Parathyroid adenoma (tissue), 2 donors: ENCODE data around the gene VPS11.
A peak's percentile ranks its signal among the peaks of the same experiment; 100 is the strongest.

Experiments
- H2AFZ ChIP-seq: fragments of 300-600 bp; sonication (generic); one replicate; pipeline ENCODE4 v1.7.0; 2017; ENCODE audit warnings: antibody characterized with exemption, mild to moderate bottlenecking
- H3K27ac ChIP-seq: fragments of 300-600 bp; sonication (generic); one replicate; pipeline ENCODE4 v1.7.0; 2017
- H3K27me3 ChIP-seq: fragments of 300-600 bp; sonication (generic); one replicate; pipeline ENCODE4 v1.7.0; 2017; ENCODE audit warnings: low read length; ENCODE audit not compliant: control insufficient read depth, insufficient read depth
- H3K36me3 ChIP-seq: fragments of 300-600 bp; sonication (generic); one replicate; pipeline ENCODE4 v1.7.0; 2017; ENCODE audit warnings: low read length; ENCODE audit not compliant: control insufficient read depth, insufficient read depth
- H3K4me1 ChIP-seq: fragments of 300-600 bp; sonication (generic); one replicate; pipeline ENCODE4 v1.7.0; 2017; ENCODE audit warnings: control low read depth
- H3K4me2 ChIP-seq: fragments of 300-600 bp; sonication (generic); one replicate; pipeline ENCODE4 v1.7.0; 2017; ENCODE audit warnings: low read length
- H3K4me3 ChIP-seq: fragments of 300-600 bp; sonication (generic); one replicate; pipeline ENCODE4 v1.7.0; 2017; ENCODE audit warnings: low read depth, low read length
- H3K79me2 ChIP-seq: fragments of 300-600 bp; sonication (generic); one replicate; pipeline ENCODE4 v1.7.0; 2017; ENCODE audit warnings: control low read depth
- H3K9ac ChIP-seq: fragments of 300-600 bp; sonication (generic); one replicate; pipeline ENCODE4 v1.7.0; 2017; ENCODE audit warnings: mild to moderate bottlenecking
- H3K9me3 ChIP-seq: fragments of 300-600 bp; sonication (generic); one replicate; pipeline ENCODE4 v1.7.0; 2017; ENCODE audit warnings: low read length; ENCODE audit not compliant: control insufficient read depth
- TF ChIP-seq, protein P1 (sequence below): fragments of 300-600 bp; sonication (generic); IDR thresholded peaks from one replicate; pipeline ENCODE4 v1.7.0; 2017; ENCODE audit warnings: antibody characterized with exemption, mild to moderate bottlenecking
- donor health status: primary hyperparathyroidism.

Gene VPS11

GRCh38 chr11:119051440-119052162 lies 16.0 kb upstream of the VPS11 start:
- Histone ChIP-seq H3K4me1 (peaks cover 3% of the 10 kb centered on the region), H3K27me3 (no peaks in the 10 kb centered on the region), H3K9me3 (no peaks in the 10 kb centered on the region), H3K4me2 (no peak overlapping the region), H3K4me3 (no peak overlapping the region), H3K9ac (no peak overlapping the region), H3K79me2 (no peaks in the 10 kb centered on the region), H3K36me3 (no peaks in the 10 kb centered on the region), H3K27ac (no peak overlapping the region), H2AFZ (no peak overlapping the region)
- TF ChIP-seq, protein P1, sequence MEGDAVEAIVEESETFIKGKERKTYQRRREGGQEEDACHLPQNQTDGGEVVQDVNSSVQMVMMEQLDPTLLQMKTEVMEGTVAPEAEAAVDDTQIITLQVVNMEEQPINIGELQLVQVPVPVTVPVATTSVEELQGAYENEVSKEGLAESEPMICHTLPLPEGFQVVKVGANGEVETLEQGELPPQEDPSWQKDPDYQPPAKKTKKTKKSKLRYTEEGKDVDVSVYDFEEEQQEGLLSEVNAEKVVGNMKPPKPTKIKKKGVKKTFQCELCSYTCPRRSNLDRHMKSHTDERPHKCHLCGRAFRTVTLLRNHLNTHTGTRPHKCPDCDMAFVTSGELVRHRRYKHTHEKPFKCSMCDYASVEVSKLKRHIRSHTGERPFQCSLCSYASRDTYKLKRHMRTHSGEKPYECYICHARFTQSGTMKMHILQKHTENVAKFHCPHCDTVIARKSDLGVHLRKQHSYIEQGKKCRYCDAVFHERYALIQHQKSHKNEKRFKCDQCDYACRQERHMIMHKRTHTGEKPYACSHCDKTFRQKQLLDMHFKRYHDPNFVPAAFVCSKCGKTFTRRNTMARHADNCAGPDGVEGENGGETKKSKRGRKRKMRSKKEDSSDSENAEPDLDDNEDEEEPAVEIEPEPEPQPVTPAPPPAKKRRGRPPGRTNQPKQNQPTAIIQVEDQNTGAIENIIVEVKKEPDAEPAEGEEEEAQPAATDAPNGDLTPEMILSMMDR, result no peak

GRCh38 chr11:119052163-119052814 lies 15.3 kb upstream of the VPS11 start:
- no peaks in the 10 kb centered on the region for H3K36me3 ChIP-seq
- H3K9ac ChIP-seq, result no peak overlapping the region
- H3K4me2 ChIP-seq, result no peak overlapping the region
- no peaks in the 10 kb centered on the region for H3K79me2 ChIP-seq
- no peak overlapping the region for H3K4me3 ChIP-seq
- TF ChIP-seq, protein P1, result no peak
- no peaks in the 10 kb centered on the region for H3K9me3 ChIP-seq
- no peak overlapping the region for H3K27ac ChIP-seq
- no peaks in the 10 kb centered on the region for H3K27me3 ChIP-seq
- peaks cover 3% of the 10 kb centered on the region for H3K4me1 ChIP-seq
- H2AFZ ChIP-seq, result no peak overlapping the region

DNA sequence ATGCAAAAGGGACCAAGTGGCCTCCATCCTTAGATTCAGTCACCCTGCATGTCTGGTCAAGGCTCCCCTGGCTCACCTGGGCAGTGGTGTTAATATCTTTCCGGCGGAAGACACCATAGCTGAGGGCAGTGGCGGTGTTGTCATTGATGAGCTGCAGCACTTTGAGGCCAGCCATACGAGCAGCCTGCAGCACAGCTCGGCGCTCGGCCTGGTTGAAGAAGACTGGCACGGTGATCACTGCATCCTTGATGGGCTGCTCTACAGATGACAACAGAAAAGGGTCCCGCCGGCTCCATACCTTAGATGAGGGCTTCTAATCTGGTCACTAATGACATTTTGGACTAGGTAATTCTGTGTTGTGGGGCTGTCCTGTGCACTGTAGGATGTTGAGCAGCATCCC lies 13.2 kb upstream of the VPS11 start:
- Histone ChIP-seq H3K79me2 (no peaks in the 10 kb centered on the region), H3K4me1 (peaks cover 3% of the 10 kb centered on the region), H3K9me3 (no peaks in the 10 kb centered on the region), H3K27ac (no peak overlapping the region), H2AFZ (no peak overlapping the region), H3K27me3 (no peaks in the 10 kb centered on the region), H3K4me3 (no peak overlapping the region), H3K4me2 (no peak overlapping the region), H3K36me3 (no peaks in the 10 kb centered on the region), H3K9ac (no peak overlapping the region)
- TF ChIP-seq, protein P1, result no peak

- Histone ChIP-seq H3K4me1 (peaks cover 3% of the 10 kb centered on the region), H3K27ac (no peak overlapping the region), H3K4me2 (peak overlapping the region; percentile 78), H3K79me2 (no peaks in the 10 kb centered on the region), H3K4me3 (peak overlapping the region; percentile 60), H3K9me3 (no peaks in the 10 kb centered on the region), H3K36me3 (no peaks in the 10 kb centered on the region), H2AFZ (no peak overlapping the region), H3K9ac (no peak overlapping the region), H3K27me3 (no peaks in the 10 kb centered on the region)
- TF ChIP-seq, protein P1, result no peak
Measured at GRCh38 chr11:119055901-119056300, 11.7 kb upstream of the VPS11 start.
